Measurements from ENCODE around the gene SPTSSB.
A peak's percentile ranks its signal among the peaks of the same experiment; 100 is the strongest.

SPTSSB gene

GRCh38 chr3:161339517-161340500, 31.5 kb downstream of the SPTSSB start:
- no peak for TF ChIP-seq POLR2A (IDR thresholded peaks at IDR 0.05; ENCODE audit: low read length)
- no peak for TF ChIP-seq GATA1 (IDR thresholded peaks at IDR 0.05; ENCODE audit: low read depth, low read length)
- no peak for DNase-seq

GRCh38 chr3:161337311-161337710, 34.0 kb downstream of the SPTSSB start:
- TF ChIP-seq GATA1 (IDR thresholded peaks at IDR 0.05; ENCODE audit: low read depth, low read length) (no peak), POLR2A (IDR thresholded peaks at IDR 0.05; ENCODE audit: low read length) (no peak)
- no peak for DNase-seq

GRCh38 chr3:161336661-161337060, 34.7 kb downstream of the SPTSSB start:
- DNase-seq: no peak
- no peak for TF ChIP-seq GATA1 (IDR thresholded peaks at IDR 0.05; ENCODE audit: low read depth, low read length)
- TF ChIP-seq POLR2A (IDR thresholded peaks at IDR 0.05; ENCODE audit: low read length): no peak

GRCh38 chr3:161333696-161334095, 37.6 kb downstream of the SPTSSB start:
- TF ChIP-seq POLR2A (IDR thresholded peaks at IDR 0.05; ENCODE audit: low read length): no peak
- TF ChIP-seq GATA1 (IDR thresholded peaks at IDR 0.05; ENCODE audit: low read depth, low read length): no peak
- no peak for DNase-seq

DNA sequence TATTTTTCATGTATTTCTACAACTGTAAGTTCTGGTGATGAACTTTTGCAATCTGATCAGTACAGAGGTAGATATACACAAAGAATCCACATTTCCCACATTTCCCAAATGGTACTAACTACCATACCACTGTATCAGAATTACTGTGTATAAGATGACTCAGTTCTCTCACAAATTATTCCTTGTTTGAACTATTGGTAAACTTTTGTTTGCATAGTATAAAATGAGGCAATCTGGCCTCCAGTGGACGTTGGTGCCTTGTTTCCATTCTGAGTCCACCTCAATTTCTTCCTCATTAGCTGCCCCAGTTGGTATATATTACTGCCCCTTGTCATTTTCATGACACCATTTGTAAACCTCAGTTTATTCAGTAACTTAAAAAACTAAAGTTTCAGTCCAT, 38.5 kb downstream of the SPTSSB start:
- TF ChIP-seq POLR2A (IDR thresholded peaks at IDR 0.05; ENCODE audit: low read length): no peak
- TF ChIP-seq GATA1 (IDR thresholded peaks at IDR 0.05; ENCODE audit: low read depth, low read length): no peak
- DNase-seq: no peak

- no peak for DNase-seq
- no peak for TF ChIP-seq POLR2A (IDR thresholded peaks at IDR 0.05; ENCODE audit: low read length)
- TF ChIP-seq GATA1 (IDR thresholded peaks at IDR 0.05; ENCODE audit: low read depth, low read length): no peak
Measured at GRCh38 chr3:161325059-161325458, 46.3 kb downstream of the SPTSSB start.

DNA sequence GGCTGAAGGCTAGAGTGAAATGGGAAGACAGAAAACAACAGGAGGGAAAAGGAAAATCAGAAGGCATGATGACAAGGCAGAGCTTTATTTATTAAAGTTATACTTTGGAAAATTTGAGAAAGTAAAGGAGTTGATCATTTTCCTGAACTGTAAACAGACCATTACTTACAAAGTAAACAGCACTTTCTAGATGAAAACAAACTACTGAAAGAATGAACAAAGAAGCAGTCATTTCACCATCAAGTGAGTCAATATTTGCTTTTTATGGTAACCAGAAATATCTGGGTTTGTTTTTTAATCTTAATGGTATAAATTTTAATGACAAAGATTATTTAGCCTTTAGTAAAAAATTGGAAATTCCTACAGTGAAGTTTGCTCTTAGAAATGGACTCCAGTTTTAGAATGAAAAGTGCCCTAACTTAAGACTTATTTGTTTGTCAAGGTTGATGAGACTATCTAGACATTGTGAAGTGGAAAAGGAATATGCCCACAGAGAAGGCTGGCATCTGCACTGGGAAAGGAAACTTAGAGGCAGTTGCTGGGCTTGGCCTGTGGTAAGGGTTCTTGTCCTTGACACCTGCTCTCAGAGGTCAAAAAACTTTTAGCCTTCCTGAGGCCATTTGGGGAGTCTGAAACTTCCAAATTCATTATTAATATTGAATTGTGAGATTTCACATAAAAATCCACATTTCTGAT, 47.2 kb downstream of the SPTSSB start:
- TF ChIP-seq POLR2A (IDR thresholded peaks at IDR 0.05; ENCODE audit: low read length): no peak
- no peak for TF ChIP-seq GATA1 (IDR thresholded peaks at IDR 0.05; ENCODE audit: low read depth, low read length)
- DNase-seq: no peak

GRCh38 chr3:161322781-161323568, 48.3 kb downstream of the SPTSSB start:
- no peak for DNase-seq
- TF ChIP-seq GATA1 (IDR thresholded peaks at IDR 0.05; ENCODE audit: low read depth, low read length): no peak
- TF ChIP-seq POLR2A (IDR thresholded peaks at IDR 0.05; ENCODE audit: low read length): no peak

GRCh38 chr3:161320837-161321236, 50.5 kb downstream of the SPTSSB start:
- no peak for TF ChIP-seq GATA1 (IDR thresholded peaks at IDR 0.05; ENCODE audit: low read depth, low read length)
- no peak for TF ChIP-seq POLR2A (IDR thresholded peaks at IDR 0.05; ENCODE audit: low read length)
- DNase-seq: no peak

- no peak for DNase-seq
Measured at GRCh38 chr3:161319867-161320266, 51.5 kb downstream of the SPTSSB start.

GRCh38 chr3:161317077-161317476, 54.2 kb downstream of the SPTSSB start:
- TF ChIP-seq POLR2A (IDR thresholded peaks at IDR 0.05; ENCODE audit: low read length) (no peak), GATA1 (IDR thresholded peaks at IDR 0.05; ENCODE audit: low read depth, low read length) (no peak)
- no peak for DNase-seq

More at GRCh38 chr3:161319867-161320266, 51.5 kb downstream of the SPTSSB start:
- TF ChIP-seq POLR2A (IDR thresholded peaks at IDR 0.05; ENCODE audit: low read length): no peak
- no peak for TF ChIP-seq GATA1 (IDR thresholded peaks at IDR 0.05; ENCODE audit: low read depth, low read length)

DNA sequence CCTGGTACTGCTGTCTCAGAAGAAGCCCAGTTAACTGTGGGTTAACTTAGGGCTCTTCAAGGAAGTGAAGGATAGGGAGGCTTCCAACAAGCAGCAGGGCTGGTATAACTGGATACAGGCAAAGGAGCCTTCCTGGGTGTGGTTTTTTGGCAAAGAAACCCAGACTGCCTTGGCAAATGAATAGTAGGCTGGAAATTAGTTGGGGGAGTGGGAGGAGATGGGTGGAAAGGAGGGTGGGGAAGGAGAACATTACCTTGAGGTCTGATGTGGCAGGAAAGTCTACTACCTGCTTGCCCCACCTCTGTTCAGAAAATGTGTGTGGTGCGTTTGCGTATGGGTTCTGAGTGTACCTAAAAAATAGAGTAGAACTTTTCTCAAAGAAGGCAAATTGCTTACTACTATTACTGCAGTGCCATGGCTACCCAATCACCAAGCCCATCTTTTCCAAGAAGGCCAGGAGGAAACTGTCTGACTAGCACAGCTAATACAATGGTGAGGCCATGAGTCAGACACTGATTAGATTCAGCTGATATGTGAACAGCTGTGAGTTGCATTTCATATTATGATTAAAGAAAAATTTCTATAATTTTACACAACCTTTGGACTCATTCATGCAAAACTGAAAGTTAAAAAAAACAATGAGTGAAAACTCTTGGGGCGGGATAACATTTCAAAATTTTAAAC, 55.2 kb downstream of the SPTSSB start:
- no peak for TF ChIP-seq POLR2A (IDR thresholded peaks at IDR 0.05; ENCODE audit: low read length)
- no peak for TF ChIP-seq GATA1 (IDR thresholded peaks at IDR 0.05; ENCODE audit: low read depth, low read length)
- peak in 1 of 2 experiments; percentile 48 for DNase-seq

DNA sequence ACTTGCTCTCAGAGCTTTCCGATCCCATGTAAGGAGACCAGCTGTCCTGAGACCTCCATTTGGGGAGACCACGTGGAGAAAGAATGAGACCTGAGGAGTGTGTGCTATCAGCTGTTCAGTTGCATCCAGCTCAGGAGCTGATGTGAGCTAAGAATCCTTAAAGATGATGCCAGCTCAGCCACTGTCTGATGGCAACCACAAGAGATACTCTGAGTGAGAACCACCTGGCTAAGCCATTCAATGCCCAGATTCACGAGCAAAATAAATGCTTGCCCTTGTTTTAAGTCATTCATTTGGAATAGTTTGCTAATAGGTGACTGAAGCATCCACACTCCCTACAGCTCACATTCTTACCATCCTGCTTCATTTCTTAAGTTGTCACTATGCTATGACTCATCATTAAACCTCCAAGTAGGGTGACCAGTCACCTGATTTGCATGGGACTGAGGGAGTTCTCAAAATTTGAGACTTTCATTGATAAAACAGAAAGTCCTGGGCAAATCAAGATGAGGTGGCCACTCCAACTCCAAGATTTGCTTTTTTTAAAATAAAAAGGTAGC, 56.4 kb downstream of the SPTSSB start:
- DNase-seq: no peak
- TF ChIP-seq GATA1 (IDR thresholded peaks at IDR 0.05; ENCODE audit: low read depth, low read length) (no peak), POLR2A (IDR thresholded peaks at IDR 0.05; ENCODE audit: low read length) (no peak)
